ENCODE measurements around the gene TTC9B.

The TTC9B gene

DNA sequence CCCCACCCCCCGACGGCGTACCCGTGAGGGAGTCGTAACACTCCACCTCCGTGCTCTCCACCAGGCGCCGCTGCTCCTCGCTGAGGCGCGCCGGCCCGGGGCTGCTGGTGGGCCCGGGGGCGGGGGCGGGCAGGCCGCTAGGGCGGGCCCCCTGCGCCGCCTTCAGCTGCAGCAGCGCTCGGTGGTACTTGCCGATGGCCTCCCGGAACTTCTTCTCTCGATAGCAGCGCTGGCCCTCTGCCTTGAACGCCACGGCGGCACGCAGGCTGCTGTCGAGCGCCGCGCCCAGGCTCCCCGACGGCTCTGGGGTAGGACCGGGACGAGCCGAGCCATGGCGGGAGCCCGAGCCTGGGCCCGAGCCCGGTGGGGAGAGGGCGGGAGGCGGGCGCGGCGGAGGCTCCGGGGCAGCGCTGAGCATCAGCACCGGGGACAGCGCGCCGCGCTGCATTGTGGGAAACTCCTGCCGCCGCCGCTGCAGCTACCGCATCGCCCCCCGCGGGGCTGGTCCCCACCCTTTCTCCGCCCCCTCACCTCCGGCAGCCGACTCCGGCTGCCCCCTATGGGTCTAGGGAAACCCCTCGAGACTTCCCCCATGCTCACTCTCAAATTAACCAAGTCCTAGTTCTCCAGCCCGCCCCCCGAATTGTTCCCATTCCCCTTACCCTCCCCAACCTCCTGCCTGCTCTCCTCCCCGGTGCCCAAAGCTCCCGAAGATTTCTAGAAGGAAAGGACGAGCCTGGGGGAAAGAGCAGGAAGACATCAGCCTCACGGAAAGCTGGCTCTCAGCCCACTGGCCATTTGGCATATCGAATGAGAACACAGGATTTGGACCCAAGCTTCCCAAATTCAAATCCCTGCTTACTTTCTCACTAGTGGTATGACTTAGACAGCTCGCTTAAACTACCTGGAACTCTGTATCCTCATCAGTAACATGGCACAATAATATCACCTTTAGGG lies at the start of gene TTC9B:
TSS of gene TTC9B (minus strand) at position 451 of the 957 bp plus-strand sequence. CDS start at position 448, 3 bp downstream.
- DNase-seq: no peak

DNA sequence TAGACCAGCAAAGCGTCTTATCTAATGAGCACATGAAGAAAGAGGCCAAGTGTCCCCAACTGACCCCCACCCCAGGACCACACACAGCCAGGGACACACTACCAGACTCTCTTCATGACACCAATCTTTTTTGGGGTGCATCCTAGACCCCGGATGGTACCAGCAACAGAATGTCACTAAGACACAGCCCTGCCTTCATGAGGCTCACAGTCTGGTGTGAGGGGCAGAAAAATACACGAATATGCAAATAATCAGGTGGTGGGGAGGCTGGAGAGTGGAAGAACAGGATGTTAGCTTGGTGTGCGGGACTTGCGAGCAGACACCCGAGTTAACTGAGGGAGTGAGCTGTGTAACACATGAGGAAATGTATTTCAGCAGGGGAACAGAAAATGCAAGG lies 49.4 kb upstream of the TTC9B start:
- DNase-seq: no peak

DNA sequence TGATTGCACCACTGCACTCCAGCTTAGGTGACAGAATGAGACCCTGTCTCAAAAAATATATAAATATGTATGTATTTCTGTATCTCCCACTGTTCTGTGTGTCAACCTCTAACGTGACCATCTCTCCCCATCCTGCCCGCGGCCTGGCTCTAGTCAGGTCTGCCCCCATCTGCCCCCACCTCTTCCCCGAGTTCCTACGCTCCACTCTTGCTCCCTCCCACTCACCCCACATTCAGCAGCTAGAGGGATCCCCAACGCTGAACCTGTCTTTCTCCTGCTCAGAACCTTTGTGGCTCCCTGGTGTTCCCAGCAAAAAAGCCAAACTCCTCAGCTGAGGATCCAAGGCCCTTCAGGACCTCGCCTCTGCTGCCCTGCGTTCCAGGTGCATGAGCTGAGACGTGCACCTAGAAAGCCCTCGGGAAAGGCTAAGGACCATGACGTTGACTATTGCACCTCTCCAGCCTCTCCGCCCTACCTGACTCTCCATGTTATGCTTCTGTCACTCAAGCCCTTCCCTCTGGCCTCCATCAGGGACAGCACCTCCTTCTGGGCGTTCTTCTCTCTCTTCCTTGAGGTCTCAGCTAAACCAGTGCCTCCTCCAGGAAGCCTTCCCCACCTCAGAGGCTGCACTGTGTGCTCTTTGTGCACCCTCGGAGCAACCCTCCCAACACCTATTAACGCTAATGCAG lies 48.9 kb upstream of the TTC9B start:
- DNase-seq: no peak

DNA sequence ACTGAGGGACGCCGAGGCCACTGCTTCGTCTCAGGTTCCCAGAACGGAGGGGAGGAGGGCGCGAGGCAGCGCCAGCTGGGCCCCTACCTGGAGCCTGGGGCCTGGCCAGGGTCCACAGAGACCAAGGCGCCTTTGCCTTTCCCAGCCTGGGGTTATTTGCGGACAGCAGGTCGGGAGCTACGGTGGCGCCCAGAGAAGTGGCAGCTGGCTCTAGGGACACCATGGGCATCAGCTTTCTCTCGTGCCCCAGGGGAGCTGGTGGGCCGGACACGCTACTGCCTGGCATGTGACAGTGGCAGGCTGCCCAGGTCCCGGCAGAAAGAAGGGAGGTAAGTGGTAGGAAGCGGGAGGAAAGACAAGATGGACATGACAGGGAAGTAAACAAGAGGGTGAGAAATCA lies 47.9 kb upstream of the TTC9B start:
- no peak for DNase-seq

DNA sequence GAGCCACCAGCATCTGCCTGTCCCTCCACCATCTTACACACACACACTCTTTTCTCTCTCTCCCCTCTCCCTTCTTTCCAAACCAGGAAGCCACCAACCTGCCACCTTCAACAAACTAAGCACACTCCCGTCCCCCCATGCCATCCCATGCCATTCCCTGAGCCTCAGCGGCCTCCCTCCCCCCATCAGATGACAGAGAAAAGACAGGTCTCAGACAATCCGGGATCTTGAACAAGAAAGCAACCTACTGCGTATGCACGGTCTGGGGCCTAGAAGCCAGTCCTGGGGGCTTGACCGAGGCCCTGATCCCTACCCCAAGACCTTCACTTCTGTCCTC lies 47.5 kb upstream of the TTC9B start:
- DNase-seq: no peak

DNA sequence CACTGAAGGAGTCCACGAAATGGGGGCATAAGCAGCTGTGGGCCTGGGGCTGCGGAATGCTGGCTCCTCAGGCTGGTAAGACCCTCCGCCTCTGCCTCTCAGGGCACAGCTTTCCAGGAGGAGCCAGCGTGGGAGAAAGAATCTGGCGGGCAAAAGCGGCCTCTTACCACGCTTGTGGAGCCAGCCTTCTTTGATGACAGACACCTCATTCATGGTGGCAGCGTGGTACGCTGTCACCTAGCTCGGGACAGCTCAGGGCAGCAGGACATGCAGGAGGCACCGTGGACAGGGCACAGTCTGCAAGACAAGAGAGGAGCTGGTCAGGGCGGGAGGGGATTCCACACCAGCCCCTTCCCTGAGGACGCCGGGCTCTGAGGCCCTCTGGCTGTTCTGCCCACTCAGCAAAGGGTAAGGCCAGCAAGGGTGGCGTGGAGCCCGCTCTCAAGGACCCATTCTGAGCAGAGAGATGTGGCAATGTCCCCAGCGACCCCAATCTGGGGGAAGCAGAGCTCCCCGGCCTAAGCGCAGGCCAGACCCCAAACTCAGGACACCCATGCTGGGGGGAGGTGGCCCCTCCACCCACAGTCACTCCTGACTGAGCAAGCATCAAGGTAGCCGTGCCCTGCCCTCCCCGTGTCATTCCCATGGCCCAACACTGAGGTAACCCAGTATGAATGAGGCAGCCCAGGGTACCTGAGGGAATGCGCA lies 47.0 kb upstream of the TTC9B start:
- DNase-seq: no peak

DNA sequence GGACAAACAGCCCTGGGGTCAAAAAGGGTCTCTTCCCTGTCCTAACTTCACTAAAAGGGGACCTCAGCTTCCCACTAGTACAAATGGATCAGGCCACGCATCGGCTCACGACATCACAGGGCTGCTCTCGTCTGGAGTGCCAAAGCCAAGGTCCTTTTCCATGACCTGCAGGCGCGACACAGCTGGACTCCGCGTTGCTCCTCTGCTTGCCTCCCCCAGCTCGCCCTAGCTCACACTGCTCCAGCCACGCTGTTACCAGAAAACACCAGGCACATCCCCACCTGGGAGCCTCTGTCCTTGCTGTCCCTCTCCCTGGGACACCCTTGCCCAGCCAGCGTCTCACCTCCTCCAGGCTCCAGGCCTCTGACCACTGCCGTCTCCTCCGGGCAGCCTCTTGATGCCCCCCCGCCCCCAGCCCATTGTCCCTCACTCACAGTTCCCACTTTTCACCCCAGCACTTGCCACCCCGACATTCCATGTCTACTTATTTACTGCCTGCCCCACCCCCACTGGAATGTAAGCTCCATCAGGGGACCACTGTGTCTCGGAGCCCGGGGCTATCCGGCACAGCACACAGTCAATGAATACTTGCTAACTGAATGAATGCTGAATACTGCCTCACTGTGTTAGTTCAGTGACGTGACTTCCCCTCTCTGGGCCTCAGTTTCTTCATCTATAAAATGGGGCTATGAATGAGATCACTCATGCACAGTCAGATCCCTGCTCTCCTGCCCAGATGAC lies 46.3 kb upstream of the TTC9B start:
- DNase-seq: no peak

DNA sequence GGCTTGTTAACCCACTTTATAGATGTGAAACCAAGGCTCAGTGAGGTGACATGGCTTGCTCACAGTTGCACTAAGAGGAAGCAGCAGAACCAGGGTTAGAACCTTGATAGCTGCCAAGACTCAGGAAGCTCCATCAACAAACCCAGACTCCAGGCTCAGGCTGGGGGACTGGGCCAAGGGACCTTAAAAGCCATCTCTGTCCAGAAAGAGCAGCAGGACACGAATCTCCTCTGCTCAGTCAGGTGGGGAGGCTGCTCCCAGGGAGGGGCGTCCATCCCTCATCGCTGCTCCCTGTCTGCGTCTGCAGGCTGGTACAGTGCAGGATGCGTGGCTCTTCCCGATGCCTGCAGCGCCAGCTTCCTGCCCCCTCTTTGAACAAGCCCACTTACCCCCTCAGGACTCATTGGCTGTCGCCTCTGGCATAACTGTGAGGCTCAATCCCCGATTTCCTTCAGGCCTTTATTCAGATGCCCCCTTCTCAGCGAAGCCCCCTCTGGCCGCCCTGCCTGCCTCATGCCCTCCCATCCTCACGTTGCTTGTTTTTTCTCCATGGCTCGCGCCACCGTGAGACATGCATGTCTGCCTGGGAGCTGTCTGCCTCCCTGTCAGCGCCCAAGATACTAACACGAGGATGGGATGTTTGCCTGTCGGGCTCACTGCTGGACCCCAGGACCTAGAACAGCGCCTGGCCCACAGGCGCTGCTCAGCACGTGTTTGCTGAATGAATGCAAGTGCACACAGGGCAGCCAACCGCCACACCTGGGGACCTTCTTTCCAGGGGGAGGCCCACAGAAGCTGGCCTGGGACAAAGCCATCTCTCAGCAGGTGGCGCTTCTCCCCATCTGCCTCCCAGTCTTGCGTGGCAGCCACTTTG lies 45.5 kb upstream of the TTC9B start:
- no peak for DNase-seq

DNA sequence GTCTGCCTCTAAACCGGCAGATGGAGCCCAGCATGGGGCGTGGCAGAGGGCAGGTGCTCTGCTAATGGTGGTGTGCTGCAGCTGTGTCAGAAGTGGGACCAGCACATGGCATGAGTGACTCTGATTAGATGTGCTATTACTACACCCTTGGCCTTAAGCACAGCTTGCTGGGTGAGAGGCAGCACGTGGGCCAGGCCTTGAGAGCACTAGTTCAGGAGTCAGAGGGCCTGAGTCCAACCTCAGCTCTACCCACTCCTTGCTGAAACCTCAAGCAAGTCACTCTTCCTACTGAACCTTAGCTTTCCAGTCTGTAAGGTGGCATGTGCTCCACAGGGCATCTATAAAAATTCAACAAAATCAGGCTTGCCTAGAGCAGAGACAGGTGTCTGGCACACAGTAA lies 44.2 kb upstream of the TTC9B start:
- no peak for DNase-seq

DNA sequence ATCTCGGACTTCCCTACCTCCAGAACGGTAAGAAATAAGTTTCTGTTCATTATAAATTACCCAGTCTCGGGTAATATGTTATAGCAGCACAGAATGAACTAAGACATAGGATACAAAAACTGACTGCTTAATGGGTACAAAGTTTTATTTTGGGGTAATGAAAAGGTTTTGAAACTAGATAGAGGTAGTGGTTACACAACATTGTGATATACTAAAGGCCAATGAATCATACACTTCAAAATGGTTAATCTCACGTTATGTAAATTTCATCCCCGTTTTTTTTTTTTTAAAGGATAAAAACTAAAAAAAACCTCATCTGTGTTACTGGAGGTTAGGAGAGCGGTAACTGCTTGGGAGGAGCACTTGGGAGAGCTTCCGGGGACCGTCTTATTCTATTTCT lies 43.4 kb upstream of the TTC9B start:
- DNase-seq: no peak

DNA sequence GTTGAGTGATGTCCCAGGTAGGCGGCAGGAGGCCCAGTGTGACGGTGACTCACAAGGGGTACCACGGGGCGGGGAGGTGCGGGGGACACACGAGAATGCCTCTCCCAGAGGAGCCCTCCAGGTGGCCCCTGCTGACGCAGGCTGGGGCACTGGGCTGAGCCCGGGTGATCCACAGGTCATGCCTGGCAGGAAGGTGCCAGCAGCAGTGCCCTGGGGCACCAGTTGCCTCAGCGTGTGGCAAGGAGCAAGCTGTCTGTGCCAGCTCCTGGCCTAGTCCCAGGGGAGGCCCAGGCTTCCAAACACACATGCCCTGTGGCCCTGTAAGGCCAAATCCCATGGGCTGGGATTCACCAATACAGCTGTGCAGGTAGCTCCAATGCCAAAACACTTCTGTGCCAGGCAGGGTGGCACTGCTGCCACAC lies 38.9 kb upstream of the TTC9B start:
- no peak for DNase-seq

DNA sequence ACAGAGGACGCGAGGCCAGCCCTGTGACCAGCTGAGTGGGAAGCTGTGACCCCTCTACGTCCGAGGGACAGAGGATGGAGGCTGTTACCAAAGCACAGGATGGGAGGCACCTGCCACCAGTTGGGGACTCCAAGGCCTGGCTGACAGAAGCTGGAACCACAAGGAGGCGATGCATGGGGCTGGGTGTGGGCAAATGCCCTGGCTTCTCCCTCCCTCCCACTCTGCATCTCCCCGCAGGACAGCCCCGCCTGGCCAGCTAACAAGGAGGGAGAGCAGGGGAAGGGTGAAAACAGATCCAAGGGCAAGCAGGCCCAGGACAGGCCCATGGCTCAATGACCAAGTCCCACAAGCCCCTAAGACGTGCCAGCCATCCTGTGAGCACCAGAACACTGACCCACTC lies 38.3 kb upstream of the TTC9B start:
- DNase-seq: no peak

DNA sequence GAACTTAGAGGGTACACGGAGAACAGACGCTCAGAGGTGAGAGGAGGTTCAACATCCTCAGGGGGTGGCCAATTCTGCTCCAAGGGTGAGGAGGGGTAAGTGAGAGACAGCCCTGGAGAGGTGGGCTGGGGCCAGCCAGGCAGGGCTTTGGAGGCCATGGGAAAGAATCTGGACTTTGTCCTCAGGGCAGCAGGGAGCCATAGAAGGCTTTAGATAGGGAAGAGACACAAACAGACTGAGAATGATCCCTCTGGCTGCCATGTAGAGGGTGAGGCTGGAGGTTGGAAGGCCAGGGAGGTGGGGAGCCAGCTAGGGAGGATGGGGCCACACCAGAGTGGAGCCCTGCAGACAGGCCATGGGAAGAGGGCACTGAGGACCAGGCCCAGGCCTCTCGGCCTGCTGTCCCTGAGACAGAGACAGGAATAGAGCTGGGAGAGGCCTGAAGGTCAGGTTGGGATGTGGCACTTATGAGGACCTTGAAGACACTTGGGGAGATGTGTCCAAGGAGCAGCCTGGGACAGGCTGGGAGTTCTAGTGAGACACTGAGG lies 37.5 kb upstream of the TTC9B start:
- no peak for DNase-seq

DNA sequence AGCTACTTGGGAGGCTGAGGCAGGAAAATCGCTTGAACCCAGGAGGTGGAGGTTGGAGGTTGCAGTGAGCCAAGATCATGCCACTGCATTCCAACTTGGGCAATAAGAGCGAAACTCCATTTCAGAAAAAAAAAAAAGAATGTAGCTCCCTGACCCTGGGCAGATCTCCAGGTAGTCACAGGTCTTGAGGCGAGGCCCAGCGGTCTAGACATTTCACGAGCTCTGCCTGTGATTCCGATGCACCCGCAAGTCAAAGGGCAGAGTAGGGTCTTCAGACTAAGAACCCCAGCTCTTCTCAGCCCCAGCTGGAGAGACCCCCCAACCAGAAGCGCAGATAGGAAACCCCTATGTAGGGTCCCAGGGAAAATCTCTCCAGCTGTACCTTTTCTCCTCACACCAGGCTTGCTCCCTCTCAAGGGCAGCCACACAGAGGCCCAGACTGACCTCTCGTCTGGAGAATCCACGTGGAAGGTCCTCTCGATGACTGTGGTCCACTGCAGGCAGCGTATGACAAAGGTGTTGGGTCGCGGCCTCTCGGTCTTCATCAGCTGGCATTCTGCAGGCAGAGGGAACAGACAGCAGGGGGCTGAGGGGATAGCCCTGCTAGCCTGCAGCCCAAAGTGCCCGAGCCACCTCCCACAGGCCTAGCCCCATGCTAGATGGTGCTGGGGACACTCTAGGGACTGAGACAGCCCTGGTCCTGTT lies 36.7 kb upstream of the TTC9B start:
- DNase-seq: no peak

DNA sequence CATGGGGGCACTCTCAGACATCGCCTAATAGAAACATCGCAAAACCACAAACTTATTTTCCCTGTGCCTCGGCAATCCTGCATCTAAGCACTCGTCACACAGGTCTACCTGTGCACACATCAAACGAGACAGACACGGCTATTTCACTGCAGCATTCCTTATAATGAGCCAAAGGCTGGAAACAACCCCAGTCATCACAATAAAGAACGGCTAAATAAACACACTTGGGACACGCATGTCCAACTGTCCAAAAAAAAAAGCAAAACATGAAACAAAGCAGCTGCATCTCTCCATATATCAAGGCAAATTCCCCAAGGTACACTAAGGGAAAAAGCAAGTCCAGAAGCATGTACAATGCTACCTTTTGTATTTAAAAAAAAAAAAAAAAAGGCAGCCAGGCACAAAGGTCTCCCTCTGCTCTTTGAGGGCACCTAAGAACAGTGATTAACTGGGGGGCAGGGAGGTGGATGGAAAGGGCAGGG lies 35.5 kb upstream of the TTC9B start:
- DNase-seq: no peak

DNA sequence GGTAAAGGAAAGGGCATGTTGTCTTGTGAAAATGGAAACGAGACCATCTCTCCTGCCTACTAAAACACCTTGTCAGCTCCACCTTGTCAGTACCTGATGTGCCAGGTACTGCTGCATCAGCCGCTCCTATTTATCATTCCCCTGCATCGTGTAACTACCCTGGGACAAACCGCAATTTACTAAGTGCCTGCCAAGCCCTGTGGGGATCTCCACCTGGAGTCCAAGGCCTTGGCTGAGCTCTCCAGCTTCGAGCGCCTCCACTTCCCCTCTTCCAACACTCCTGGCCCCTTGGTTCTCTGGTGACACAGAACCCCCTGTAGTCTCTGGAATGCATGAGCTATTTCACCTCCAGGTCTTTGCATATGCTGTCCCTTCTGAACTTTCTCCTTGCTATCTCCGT lies 34.2 kb upstream of the TTC9B start:
- DNase-seq: no peak

DNA sequence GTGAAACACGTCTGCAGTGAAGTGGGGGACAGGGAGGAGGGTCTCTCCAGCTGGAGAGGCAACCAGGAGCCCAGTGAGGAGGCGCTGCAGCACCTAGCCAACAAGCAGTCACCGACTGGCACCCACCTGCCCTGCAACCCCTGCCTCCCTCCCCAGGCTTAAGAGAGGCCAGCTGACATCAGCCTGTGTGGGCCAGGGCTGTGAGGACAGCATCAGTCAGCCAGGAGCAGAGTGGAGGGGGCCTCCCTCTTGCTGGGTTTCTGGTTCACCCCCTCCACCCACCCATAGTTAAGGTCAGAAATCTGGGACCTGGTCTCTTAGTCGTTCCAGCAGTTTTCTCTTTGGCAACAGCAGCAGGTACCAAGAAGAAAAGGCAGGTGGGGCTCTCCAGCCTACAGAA lies 33.8 kb upstream of the TTC9B start:
- no peak for DNase-seq

DNA sequence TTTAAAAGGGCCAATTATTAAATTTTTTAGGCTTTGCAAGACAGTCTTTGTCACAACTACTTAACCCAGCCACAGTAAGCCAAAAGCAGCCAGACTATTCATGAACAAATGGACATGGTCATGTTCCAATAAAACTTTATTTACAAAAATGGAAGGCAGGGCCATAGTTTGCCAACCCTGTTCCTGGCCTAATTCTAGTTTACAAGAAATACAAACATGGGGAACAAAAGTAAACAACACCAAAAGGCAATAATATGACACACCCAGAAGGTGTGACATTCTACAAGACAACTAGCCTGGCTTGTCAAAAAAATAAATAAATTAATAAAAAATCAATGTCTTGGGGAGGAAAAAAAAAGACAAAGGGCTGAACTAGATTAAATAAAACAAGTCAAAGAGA lies 33.1 kb upstream of the TTC9B start:
- no peak for DNase-seq

DNA sequence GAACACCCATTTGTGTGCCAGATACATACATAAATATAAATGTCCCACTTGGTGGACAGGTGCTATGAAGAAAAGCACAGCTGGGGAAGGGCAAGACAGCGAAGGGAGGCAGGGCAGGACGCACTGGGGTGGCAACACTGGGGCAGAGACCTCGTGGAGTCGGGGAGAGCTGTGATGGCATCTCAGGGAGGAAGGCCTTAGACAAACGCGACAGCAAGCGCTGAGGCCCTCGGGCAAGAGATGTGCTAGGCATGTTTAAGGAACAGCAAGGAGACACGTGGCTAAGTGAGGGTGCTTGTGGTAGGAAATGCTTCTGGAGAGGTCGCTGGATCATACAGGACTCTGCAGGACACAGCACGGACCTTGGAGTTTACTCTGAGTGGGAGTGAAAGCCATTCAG lies 31.6 kb upstream of the TTC9B start:
- DNase-seq: no peak

DNA sequence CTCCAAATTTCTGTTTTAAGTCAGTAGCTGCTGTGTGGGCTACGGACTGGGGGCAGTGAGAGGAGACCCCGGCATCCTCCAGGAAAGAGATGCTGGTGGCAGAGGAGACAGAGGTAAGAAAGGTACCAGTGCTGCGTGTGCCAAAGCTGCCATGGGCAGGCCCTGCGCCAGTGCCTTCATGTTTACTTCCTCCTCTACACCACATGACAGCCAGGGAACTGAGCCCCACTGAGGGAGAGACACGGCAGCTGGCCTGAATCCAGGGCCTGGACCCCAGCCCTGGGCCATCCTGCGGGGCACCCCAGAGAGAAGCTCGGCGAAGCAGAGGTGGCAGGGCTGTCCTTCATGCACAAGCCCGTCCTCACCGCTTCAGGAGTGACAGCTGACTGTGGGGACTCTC lies 31.0 kb upstream of the TTC9B start:
- DNase-seq: no peak

DNA sequence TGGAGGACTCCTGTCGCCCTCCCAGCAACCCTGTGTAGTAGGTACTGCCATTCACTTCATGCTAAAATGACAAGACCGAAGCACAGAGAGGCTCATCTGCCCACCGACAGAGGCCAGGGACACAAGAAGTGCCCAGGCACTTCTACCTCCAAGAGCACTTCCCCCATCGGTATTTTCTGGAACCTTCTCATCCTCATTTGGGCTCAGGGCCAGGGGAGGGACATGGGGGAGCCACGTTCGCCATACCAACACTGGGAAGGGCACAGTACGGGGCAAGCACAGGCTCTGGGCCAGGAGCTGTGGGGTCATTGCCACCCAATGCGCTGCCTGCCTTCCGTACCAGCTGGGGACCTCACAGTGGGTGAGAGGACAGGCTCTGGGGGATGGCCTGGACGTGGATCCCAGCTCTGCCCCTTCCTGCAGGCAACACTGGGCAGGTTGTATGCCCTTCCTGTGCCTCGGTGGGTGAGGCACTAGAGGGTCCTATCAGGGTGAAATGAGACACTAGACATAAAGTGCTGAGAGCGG lies 29.6 kb upstream of the TTC9B start:
- DNase-seq: no peak
